SIG-M5 treated with dmso at 0.1 percent for 504 hours (cell line): ENCODE results near the gene COL5A1.

Experiments used
- DNase-seq: peaks from one replicate; lab custom pipeline; 2025; ENCODE audit not compliant: unreplicated experiment; lab: John Stamatoyannopoulos, UW

COL5A1 gene

GRCh38 chr9:134868751-134869553 is 227.3 kb downstream of the COL5A1 start:
- no peak for DNase-seq

GRCh38 chr9:134869554-134870300 is 228.1 kb downstream of the COL5A1 start:
- DNase-seq: no peak

GRCh38 chr9:134870301-134870694 is 228.7 kb downstream of the COL5A1 start:
- no peak for DNase-seq

- no peak for DNase-seq
Measured at GRCh38 chr9:134870746-134871662, 229.4 kb downstream of the COL5A1 start.

GRCh38 chr9:134871697-134872340 is 230.2 kb downstream of the COL5A1 start:
- DNase-seq: no peak

GRCh38 chr9:134872482-134873231 is 231.1 kb downstream of the COL5A1 start:
- no peak for DNase-seq

- no peak for DNase-seq
Measured at GRCh38 chr9:134875371-134875770, 233.8 kb downstream of the COL5A1 start.

- no peak for DNase-seq
Measured at GRCh38 chr9:134877541-134877940, 235.9 kb downstream of the COL5A1 start.

- no peak for DNase-seq
Measured at GRCh38 chr9:134879664-134880483, 238.3 kb downstream of the COL5A1 start.

GRCh38 chr9:134880484-134881312 is 239.1 kb downstream of the COL5A1 start, which contains the start of gene FCN2:
FCN2 (plus strand) TSS chr9:134880810; CDS start chr9:134880822, 12 bp downstream.
- no peak for DNase-seq

- no peak for DNase-seq
Measured at GRCh38 chr9:134881313-134881670, 239.7 kb downstream of the COL5A1 start.

- no peak for DNase-seq
Measured at GRCh38 chr9:134882204-134882785, 240.7 kb downstream of the COL5A1 start.

GRCh38 chr9:134883040-134883782 is 241.6 kb downstream of the COL5A1 start:
- DNase-seq: no peak

GRCh38 chr9:134884492-134884891 is 242.9 kb downstream of the COL5A1 start:
- no peak for DNase-seq

- no peak for DNase-seq
Measured at GRCh38 chr9:134885001-134885678, 243.5 kb downstream of the COL5A1 start.

- no peak for DNase-seq
Measured at GRCh38 chr9:134885679-134886412, 244.2 kb downstream of the COL5A1 start.
